ENCODE results near the gene VPS50.

The VPS50 gene

GRCh38 chr7:93203496-93203895, 28.7 kb upstream of the VPS50 start:
- TF ChIP-seq REST (IDR thresholded peaks at IDR 0.05; ENCODE audit: insufficient read depth in 1 of 2, low read depth in 2 of 2, low read length in 2 of 2) (no peak), POLR2AphosphoS5 (IDR thresholded peaks at IDR 0.05; ENCODE audit: low read depth, low read length) (no peak), SIN3A (IDR thresholded peaks at IDR 0.05; ENCODE audit: borderline replicate concordance, insufficient read depth, low read length) (no peak), TAF1 (IDR thresholded peaks at IDR 0.05; ENCODE audit: borderline replicate concordance, insufficient read depth, low read length) (no peak), FOXP2 (optimal IDR thresholded peaks at IDR 0.05; ENCODE audit: borderline replicate concordance, extremely low read depth, extremely low read length, insufficient read depth) (no peak)

GRCh38 chr7:93205046-93205445, 27.1 kb upstream of the VPS50 start:
- TF ChIP-seq SIN3A (IDR thresholded peaks at IDR 0.05; ENCODE audit: borderline replicate concordance, insufficient read depth, low read length) (no peak), FOXP2 (optimal IDR thresholded peaks at IDR 0.05; ENCODE audit: borderline replicate concordance, extremely low read depth, extremely low read length, insufficient read depth) (no peak), REST (IDR thresholded peaks at IDR 0.05; ENCODE audit: insufficient read depth in 1 of 2, low read depth in 2 of 2, low read length in 2 of 2) (no peak), POLR2AphosphoS5 (IDR thresholded peaks at IDR 0.05; ENCODE audit: low read depth, low read length) (no peak), TAF1 (IDR thresholded peaks at IDR 0.05; ENCODE audit: borderline replicate concordance, insufficient read depth, low read length) (no peak)

GRCh38 chr7:93211228-93211818, 20.8 kb upstream of the VPS50 start:
- no peak for TF ChIP-seq TAF1 (IDR thresholded peaks at IDR 0.05; ENCODE audit: borderline replicate concordance, insufficient read depth, low read length)

GRCh38 chr7:93212881-93213280, 19.3 kb upstream of the VPS50 start:
- TF ChIP-seq POLR2AphosphoS5 (IDR thresholded peaks at IDR 0.05; ENCODE audit: low read depth, low read length) (no peak), TAF1 (IDR thresholded peaks at IDR 0.05; ENCODE audit: borderline replicate concordance, insufficient read depth, low read length) (no peak), REST (IDR thresholded peaks at IDR 0.05; ENCODE audit: insufficient read depth in 1 of 2, low read depth in 2 of 2, low read length in 2 of 2) (no peak), FOXP2 (optimal IDR thresholded peaks at IDR 0.05; ENCODE audit: borderline replicate concordance, extremely low read depth, extremely low read length, insufficient read depth) (no peak), SIN3A (IDR thresholded peaks at IDR 0.05; ENCODE audit: borderline replicate concordance, insufficient read depth, low read length) (no peak)

- TF ChIP-seq TAF1 (IDR thresholded peaks at IDR 0.05; ENCODE audit: borderline replicate concordance, insufficient read depth, low read length) (no peak), POLR2AphosphoS5 (IDR thresholded peaks at IDR 0.05; ENCODE audit: low read depth, low read length) (no peak), REST (IDR thresholded peaks at IDR 0.05; ENCODE audit: insufficient read depth in 1 of 2, low read depth in 2 of 2, low read length in 2 of 2) (no peak), FOXP2 (optimal IDR thresholded peaks at IDR 0.05; ENCODE audit: borderline replicate concordance, extremely low read depth, extremely low read length, insufficient read depth) (no peak), SIN3A (IDR thresholded peaks at IDR 0.05; ENCODE audit: borderline replicate concordance, insufficient read depth, low read length) (no peak)
Measured at GRCh38 chr7:93218997-93219827, 13.0 kb upstream of the VPS50 start.
